KOPT-K1 (cell line): Measurements from ENCODE around the gene PSEN1.

Source experiments
- H3K27ac ChIP-seq: fragments of 200-600 bp; sonication (generic); 2 replicates; pipeline ENCODE4 v1.5.1; 2016; ENCODE audit warnings: antibody characterized with exemption, mild to moderate bottlenecking, low read depth, low read length; ENCODE audit not compliant: poor library complexity, severe bottlenecking
- H3K36me3 ChIP-seq: fragments of 200-600 bp; sonication (generic); 2 replicates; pipeline ENCODE4 v1.5.1; 2017; ENCODE audit warnings: antibody characterized with exemption, mild to moderate bottlenecking, low read length, moderate library complexity; ENCODE audit not compliant: insufficient read depth
- H3K9me3 ChIP-seq: fragments of 200-600 bp; sonication (generic); 2 replicates; pipeline ENCODE4 v1.5.1; 2017; ENCODE audit warnings: antibody characterized with exemption, low read length, mild to moderate bottlenecking; ENCODE audit not compliant: insufficient read depth, poor library complexity, severe bottlenecking

PSEN1 gene

DNA sequence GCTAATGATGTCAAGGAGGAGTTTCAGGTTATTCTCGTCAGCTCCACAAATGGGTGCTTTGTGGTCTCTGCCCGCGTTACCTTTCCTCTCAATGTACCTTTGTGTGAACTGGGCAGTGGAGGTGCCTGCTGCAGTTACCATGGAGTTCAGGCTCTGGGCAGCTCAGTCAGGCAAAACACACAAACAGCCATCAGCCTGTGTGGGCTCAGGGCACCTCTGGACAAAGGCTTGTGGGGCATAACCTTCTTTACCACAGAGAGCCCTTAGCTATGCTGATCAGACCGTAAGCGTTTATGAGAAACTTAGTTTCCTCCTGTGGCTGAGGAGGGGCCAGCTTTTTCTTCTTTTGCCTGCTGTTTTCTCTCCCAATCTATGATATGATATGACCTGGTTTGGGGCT is 84.3 kb downstream of the PSEN1 start:
- H3K9me3 ChIP-seq, result no peaks in the 10 kb centered on the region
- peaks cover 50% of the 10 kb centered on the region for H3K36me3 ChIP-seq
- H3K27ac ChIP-seq, result no peak overlapping the region

DNA sequence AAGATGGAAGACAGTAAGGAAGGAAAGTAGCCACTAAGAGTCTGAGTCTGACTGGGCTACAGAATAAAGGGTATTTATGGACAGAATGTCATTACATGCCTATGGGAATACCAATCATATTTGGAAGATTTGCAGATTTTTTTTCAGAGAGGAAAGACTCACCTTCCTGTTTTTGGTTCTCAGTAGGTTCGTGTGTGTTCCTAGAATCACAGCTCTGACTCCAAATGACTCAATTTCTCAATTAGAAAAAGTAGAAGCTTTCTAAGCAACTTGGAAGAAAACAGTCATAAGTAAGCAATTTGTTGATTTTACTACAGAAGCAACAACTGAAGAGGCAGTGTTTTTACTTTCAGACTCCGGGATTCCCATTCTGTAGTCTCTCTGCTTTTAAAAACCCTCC is 85.6 kb downstream of the PSEN1 start:
- no peaks in the 10 kb centered on the region for H3K9me3 ChIP-seq
- no peak overlapping the region for H3K27ac ChIP-seq
- peaks cover 48% of the 10 kb centered on the region for H3K36me3 ChIP-seq

DNA sequence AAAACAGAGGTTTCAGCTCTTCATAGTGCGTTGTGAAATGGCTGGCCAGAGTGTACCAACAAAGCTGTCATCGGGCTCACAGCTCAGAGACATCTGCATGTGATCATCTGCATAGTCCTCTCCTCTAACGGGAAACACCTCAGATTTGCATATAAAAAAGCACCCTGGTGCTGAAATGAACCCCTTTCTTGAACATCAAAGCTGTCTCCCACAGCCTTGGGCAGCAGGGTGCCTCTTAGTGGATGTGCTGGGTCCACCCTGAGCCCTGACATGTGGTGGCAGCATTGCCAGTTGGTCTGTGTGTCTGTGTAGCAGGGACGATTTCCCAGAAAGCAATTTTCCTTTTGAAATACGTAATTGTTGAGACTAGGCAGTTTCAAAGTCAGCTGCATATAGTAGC is 86.7 kb downstream of the PSEN1 start:
- H3K36me3 ChIP-seq, result peaks cover 38% of the 10 kb centered on the region
- H3K27ac ChIP-seq, result no peak overlapping the region
- H3K9me3 ChIP-seq, result no peaks in the 10 kb centered on the region

DNA sequence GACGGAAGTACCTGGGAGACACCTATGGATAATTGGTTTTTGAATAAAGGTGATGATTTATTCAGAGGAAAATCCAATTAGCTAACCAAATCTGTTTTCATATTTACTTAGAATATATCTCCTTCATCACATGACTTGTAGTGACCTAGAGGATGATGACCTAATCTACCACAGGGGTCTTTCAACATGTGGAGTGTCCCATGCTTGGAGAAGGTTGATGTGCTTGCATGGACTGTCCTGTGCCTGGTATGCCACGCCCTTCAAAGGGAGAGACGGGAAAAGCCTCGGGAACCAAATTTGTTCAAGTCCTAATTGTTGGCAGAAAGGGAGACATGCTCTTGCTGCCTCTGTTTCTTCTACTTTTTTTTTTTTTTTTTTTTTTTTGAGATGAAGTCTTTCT is 89.2 kb downstream of the PSEN1 start:
- no peak overlapping the region for H3K27ac ChIP-seq
- peaks cover 14% of the 10 kb centered on the region for H3K36me3 ChIP-seq

DNA sequence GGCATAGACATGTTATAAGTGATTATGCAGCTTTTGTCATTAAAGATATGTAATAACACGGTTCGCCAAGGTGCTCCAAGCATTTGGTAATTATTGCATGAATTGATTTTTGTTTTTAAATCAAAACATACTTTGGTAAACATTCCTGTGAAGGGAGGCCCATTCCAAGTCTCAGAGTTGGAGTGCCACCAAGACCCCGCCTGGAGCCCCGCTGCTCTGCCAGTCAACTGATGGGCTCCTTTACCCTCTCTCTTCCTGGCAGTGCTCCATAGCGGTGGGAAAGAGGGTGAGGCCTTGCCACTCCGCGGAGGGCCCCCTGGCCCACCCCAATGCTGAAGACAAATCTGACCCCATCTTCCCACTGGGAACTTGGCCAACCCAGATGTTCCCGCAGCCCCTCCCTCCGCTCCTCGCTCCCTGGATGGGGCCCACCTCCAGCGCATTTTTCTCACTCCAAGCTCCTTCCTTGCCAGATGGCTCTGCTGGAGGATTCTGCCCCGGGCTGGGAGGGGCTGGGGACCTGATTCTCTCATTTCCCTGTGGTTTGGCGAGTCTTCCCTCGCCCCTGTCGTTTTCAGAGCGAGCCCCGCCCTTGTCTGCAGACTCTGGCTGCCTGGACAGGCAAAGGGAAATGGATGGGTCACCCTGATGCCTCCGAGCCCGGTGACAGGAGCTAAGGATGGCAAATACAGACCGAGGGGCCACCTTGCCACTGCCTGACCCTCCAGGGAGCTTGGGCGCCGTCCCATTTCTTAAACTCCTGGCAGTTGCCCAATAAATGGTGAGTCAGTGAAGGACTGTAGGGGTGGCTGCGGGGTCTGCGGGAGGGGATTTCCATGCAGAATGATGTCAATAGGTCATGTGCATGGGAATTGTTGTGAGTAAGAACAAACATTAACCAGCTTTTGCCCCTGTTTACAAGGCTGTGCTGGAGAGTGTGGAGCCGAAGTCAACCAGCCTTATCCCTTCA is 91.8 kb downstream of the PSEN1 start:
- H3K27ac ChIP-seq, result no peak overlapping the region
- no peaks in the 10 kb centered on the region; the same call in 1 of the 2 replicates for H3K36me3 ChIP-seq
- no peaks in the 10 kb centered on the region for H3K9me3 ChIP-seq

More for the DNA sequence above, 89.2 kb downstream of the PSEN1 start:
- no peaks in the 10 kb centered on the region for H3K9me3 ChIP-seq

DNA sequence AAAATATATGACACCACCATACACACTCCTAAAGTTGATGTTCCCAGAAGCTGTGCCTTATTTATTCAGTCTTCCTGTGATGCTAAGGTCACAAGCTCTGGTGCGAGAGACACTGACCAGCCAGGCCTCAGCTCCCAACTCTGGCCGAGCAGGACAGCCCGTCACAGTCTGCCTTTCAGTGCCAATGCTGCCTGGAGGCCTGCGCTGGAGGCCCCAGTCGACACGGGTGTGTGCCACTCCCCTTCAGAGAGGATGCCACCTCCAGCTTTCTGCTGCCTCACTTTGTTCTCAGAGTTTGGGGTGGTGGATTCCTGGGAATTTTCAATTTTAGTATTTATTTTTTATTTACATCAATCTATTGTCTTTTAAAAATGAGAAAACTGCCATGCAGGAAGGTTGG is 93.7 kb downstream of the PSEN1 start:
- no peaks in the 10 kb centered on the region; the same call in 1 of the 2 replicates for H3K36me3 ChIP-seq
- H3K27ac ChIP-seq, result no peak overlapping the region
- H3K9me3 ChIP-seq, result no peaks in the 10 kb centered on the region

DNA sequence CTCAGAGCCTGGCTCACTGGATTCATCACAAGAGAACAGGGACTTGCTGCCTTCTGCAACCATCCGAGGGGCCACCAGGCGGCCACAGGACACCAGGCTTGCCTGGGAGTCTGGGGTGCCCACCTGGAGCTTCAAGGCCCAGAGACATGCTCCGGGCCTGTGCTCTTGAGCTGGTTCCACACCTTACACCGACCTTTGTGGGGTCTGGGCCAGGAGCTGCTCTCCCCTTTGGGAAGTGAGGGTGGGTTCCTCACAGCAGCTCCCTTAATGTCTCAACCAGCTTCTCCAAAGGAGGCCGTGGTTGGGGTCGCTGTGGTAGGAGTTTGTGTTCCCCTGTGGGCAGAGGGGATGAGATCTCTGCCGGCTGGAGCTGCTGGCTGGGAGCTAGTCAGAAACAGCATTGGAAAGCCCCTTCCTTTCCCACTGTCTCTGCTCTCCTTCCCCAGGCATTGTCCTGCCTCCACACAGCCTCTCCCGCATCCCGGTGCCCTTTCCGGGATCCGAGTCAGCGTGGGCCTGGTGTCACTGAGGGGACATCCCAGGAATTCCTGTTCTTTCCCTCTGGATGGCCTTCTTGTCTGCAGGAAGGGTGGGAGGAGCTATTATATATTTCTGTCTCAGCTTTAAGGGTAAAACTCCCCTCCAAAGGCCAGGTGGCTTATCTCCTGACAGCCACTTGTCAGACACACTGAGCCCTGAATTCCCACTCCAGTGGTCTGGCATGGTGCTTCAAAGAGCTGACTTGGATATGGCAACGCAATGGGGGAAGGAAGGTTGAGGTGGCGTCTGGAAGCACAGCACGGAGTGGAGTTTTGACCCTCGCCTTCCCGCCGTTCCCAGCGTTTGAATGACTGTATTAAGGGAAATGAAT is 95.9 kb downstream of the PSEN1 start:
- Histone ChIP-seq H3K36me3 (no peaks in the 10 kb centered on the region), H3K27ac (no peak overlapping the region), H3K9me3 (no peaks in the 10 kb centered on the region)

DNA sequence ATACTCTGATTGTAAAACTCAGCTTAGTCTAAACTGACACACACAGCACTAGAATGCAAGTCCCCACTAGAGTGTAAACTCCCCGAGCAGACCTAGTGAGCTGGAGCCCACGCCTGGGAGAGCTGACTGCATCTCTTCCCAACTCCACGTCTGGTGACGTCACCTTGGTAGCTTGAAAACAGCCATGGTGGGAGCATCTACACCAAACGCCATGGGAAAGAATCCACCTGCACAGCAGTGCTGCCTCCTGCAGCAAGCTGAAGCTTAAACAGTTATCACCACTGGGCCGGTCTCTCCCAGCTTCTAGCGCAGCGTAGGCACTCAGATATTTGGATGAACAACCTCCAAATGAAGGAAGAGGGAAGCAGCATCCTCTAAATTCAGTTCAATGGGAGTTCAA is 96.7 kb downstream of the PSEN1 start:
- H3K36me3 ChIP-seq, result no peaks in the 10 kb centered on the region
- no peak overlapping the region for H3K27ac ChIP-seq
- H3K9me3 ChIP-seq, result no peaks in the 10 kb centered on the region

DNA sequence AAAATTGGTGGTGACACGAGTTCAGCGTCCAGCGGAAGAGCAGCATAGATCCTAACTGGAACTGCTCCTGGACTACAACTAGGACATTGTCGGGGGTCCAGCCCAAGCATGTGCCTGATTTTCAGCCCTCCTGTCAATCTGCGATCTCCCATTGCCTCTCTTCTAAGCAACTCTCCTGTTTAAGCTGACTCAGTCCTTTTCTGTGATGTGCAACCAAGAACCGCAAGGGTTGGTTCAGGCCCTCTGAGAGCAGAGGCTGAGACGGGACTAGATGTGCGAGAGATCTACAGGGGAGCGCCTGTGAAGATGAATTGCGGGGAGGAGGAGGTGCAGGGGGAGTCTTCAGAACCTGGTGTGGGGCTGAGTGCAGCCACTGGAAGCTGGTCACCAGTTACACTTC is 97.3 kb downstream of the PSEN1 start:
- Histone ChIP-seq H3K36me3 (no peaks in the 10 kb centered on the region), H3K27ac (no peak overlapping the region), H3K9me3 (no peaks in the 10 kb centered on the region)

DNA sequence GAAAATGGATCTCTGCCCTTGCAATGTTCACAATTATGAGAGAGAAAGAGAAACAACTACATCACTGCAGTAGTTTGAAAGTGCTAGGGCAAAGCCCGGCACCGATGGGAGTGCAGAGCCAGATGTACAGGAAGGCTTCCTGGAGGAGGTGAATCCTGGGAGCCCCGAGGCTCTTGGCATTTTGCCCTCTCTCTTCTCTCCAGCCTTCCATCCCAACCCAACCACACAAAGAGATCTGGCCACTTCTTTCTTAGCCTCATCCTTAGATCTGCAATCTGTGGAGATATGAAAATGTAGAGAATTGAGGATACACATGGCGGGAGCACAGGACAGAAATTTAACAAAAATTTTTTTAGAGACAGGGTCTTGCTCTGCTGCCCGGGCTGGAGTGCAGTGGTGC is 97.7 kb downstream of the PSEN1 start:
- no peak overlapping the region for H3K27ac ChIP-seq
- no peaks in the 10 kb centered on the region for H3K36me3 ChIP-seq
- no peaks in the 10 kb centered on the region for H3K9me3 ChIP-seq

DNA sequence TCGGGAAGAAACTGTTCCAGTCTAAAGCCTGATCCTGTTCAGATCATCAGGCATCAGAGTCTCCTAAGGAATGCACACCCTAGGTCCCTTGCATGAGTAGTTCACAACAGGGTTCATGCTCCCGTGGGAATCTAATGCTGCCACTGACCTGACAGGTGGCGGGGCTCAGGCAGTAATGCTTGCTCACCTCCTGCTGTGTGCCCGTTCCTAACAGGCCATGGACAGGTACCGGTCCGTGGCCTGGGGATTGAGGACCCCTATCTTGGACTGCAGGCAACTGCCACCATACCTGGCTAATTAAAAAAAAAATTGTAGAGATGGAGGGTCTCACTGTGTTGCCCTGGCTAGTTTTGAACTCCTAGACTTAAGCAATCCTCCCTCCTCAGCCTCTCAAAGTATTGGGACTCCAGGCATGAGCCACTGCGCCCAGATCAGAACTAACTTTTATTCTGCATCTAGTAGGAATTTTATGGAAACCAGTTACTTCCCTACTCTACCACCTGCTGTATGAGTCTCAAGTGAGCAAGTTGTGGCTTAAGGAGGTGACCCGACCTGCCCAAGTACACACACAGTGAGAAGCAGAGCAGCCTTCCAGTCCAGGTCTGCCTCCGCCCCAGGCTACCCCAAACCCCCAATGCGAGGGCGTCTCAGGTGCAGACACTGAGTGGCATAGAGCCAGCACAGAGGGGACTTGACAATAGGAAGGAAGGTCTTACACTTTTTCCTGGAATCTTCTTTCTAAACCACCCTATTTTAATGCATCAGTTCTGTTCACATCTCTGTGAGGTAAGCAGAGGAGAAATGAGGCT is 98.5 kb downstream of the PSEN1 start:
- no peaks in the 10 kb centered on the region for H3K9me3 ChIP-seq
- no peaks in the 10 kb centered on the region for H3K36me3 ChIP-seq
- no peak overlapping the region for H3K27ac ChIP-seq

DNA sequence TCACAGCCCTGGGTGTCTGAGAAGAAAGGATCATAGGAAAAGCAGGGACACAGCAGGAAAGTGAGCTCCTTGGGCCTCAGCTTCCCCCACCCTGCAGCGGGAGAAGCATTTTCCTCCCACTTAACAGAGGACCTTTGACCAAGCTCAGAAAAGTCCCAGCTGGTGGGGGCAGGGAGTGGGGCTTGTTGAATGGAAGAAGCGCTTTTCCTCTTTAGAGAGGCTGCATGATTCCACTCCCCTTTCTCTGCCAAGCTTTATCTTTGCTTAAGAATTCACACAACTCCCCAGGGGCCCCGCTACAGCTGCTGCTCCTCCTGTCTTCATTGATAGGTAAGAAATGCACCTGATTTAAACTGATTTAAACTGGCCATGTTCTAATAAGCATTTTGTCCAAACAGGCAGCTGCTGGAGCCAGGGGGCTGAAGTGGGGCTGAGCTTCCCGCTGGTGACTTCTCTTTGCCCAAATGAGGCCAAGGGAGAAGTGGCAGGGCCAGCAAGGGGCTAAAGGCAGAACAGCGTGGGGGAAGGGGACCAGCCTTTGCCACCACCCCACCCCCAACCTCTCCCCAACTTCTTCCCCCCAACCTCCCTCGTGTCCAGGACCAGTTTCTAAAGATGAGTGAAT is 99.3 kb downstream of the PSEN1 start:
- no peaks in the 10 kb centered on the region for H3K9me3 ChIP-seq
- no peak overlapping the region for H3K27ac ChIP-seq
- no peaks in the 10 kb centered on the region for H3K36me3 ChIP-seq

DNA sequence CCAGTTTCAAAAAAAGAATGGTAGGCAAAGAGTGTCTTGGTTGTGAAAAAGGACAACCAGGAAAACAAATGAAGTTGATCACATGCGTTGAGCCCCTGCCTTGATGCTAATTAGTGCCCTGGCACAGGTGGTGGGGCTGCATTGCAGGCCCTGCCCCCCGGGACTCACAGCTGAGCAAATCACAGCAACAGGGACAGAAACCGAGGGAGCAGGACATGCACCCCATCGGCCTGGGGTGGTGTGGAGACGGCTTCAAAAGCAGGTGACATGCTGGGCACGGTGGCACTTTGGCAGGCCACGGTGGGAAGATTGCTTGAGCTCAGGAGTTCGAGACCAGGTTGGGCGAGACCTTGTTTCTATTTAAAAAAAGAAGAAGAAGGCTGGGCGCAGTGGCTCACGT is 99.8 kb downstream of the PSEN1 start:
- Histone ChIP-seq H3K27ac (no peak overlapping the region), H3K36me3 (no peaks in the 10 kb centered on the region), H3K9me3 (no peaks in the 10 kb centered on the region)

DNA sequence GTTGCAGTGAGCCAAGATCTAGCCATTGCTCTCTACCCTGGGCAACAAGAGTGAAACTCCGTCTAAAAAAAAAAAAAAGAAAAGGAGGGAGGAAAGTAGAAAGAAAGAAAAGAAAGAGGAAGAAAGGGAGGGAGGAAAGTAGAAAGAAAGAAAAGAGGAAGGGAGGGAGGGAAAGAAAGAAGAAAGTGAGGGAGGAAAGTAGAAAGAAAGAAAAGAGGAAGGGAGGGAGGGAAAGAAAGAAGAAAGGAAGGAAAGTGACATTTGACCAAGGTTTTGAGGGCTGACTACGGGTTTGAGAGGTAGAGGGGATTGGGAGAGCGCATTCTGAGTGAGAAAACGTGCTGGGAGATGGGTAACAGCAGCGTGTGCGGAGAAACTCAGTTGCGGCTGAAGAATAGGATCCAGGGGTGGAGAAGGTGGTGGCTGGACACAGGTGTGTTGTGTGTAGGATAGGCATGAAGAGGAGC is 100.5 kb downstream of the PSEN1 start:
- no peaks in the 10 kb centered on the region for H3K36me3 ChIP-seq
- H3K27ac ChIP-seq, result no peak overlapping the region

More for the DNA sequence above, 100.5 kb downstream of the PSEN1 start:
- no peaks in the 10 kb centered on the region for H3K9me3 ChIP-seq
